HEK293 (cell line): Measurements from ENCODE around the gene ZNF578.
"Not testable (repeated sequence)": the region's sequence is repeated elsewhere in the genome, so short reads cannot be mapped to it uniquely, and the experiment has no call there.

Experiments used
- CTCF ChIA-PET: fragments of 350-600 bp; formaldehyde crosslinking; extraction: SDS; loops from one replicate; lab custom pipeline; 2021; ENCODE audit warnings: antibody characterized with exemption; lab: Yijun Ruan, JAX
- POLR2A ChIA-PET: fragments of 300-600 bp; formaldehyde crosslinking; extraction: SDS; loops from one replicate; lab custom pipeline; 2020; ENCODE audit warnings: antibody characterized with exemption, inconsistent platforms; lab: Yijun Ruan, JAX
- H3K27ac ChIP-seq: fragments of 200-500 bp; sonication (Bioruptor generic); 2 replicates; pipeline ENCODE4 v1.5.1; 2014; ENCODE audit warnings: low read depth, low read length, control low read depth, inconsistent platforms; ENCODE audit errors: extremely low read depth
- H3K36me3 ChIP-seq, 2 experiments: fragments of 200-500 bp in 1 of 2; sonication (Bioruptor generic) in 1 of 2; 1 replicate in 1 of 2; 2 replicates in 1 of 2; pipeline ENCODE4 v1.5.1; 2014 to 2017; ENCODE audit warnings: inconsistent platforms in 2 of 2, low read length in 2 of 2; ENCODE audit not compliant: control insufficient read depth in 2 of 2, insufficient read depth in 1 of 2
- H3K4me1 ChIP-seq: fragments of 200-500 bp; sonication (Bioruptor generic); 2 replicates; pipeline ENCODE4 v1.5.1; 2014; ENCODE audit warnings: mild to moderate bottlenecking, low read length, inconsistent platforms; ENCODE audit not compliant: control insufficient read depth, insufficient read depth
- H3K4me3 ChIP-seq: 2 replicates; pipeline ENCODE4 v1.5.1; 2011; ENCODE audit warnings: low read depth, mild to moderate bottlenecking, control low read depth, low read length, moderate library complexity
- H3K9me3 ChIP-seq: fragments of 200-500 bp; sonication (Bioruptor generic); 2 replicates; pipeline ENCODE4 v1.5.1; 2014; ENCODE audit warnings: low read depth, low read length, inconsistent platforms; ENCODE audit not compliant: control insufficient read depth, insufficient read depth
- IKZF3 ChIP-seq: fragments of 450-650 bp; IDR thresholded peaks from 2 replicates; pipeline ENCODE4 v1.5.0; 2018; ENCODE audit warnings: missing biosample characterization, mild to moderate bottlenecking, missing genetic modification characterization, moderate library complexity
- SCRT1 ChIP-seq: fragments of 450-650 bp; formaldehyde crosslinking; IDR thresholded peaks from 2 replicates; pipeline ENCODE4 v1.5.1; 2016; ENCODE audit warnings: missing biosample characterization, missing genetic modification characterization, borderline replicate concordance
- SETDB1 ChIP-seq: IDR thresholded peaks from one replicate; pipeline ENCODE4 v1.6.1; 2017; ENCODE audit warnings: mild to moderate bottlenecking, low read length, moderate library complexity, mixed read lengths; ENCODE audit not compliant: insufficient read length
- SP7 ChIP-seq: fragments of 450-650 bp; formaldehyde crosslinking; IDR thresholded peaks from 2 replicates; pipeline ENCODE4 v1.5.1; 2016; ENCODE audit warnings: missing biosample characterization, missing genetic modification characterization
- TRIM28 ChIP-seq: IDR thresholded peaks from 2 replicates; pipeline ENCODE4 v1.6.1; 2011; ENCODE audit warnings: low read length, control low read depth, borderline replicate concordance
- ZNF24 ChIP-seq: fragments of 450-650 bp; formaldehyde crosslinking; IDR thresholded peaks from 2 replicates; pipeline ENCODE4 v1.5.1; 2016; ENCODE audit warnings: missing biosample characterization, missing genetic modification characterization
- ZNF274 ChIP-seq, 2 experiments: fragments of 200-500 bp in 1 of 2; fragments of 450-650 bp in 1 of 2; sonication (Bioruptor generic) in 1 of 2; formaldehyde crosslinking in 1 of 2; IDR thresholded peaks; 2 replicates each; pipeline versions ENCODE4 v1.5.1 to v1.6.1; 2014 to 2016; ENCODE audit warnings: borderline replicate concordance in 1 of 2, inconsistent platforms in 1 of 2, low read length in 1 of 2, missing biosample characterization in 1 of 2, missing genetic modification characterization in 1 of 2
- ZNF654 ChIP-seq: fragments of 450-650 bp; formaldehyde crosslinking; IDR thresholded peaks from 2 replicates; pipeline ENCODE4 v1.5.1; 2016; ENCODE audit warnings: low read depth, missing biosample characterization, missing genetic modification characterization
- ZNF747 ChIP-seq: fragments of 450-650 bp; formaldehyde crosslinking; IDR thresholded peaks from 2 replicates; pipeline ENCODE4 v1.5.1; 2016; ENCODE audit warnings: missing biosample characterization, missing genetic modification characterization
- TF ChIP-seq, protein P1 (sequence below): fragments of 450-650 bp; formaldehyde crosslinking; IDR thresholded peaks from 2 replicates; pipeline ENCODE4 v1.5.1; 2016; ENCODE audit warnings: missing biosample characterization, missing genetic modification characterization, low read depth
- TF ChIP-seq, protein P2 (sequence below): fragments of 450-650 bp; formaldehyde crosslinking; IDR thresholded peaks from 2 replicates; pipeline ENCODE4 v1.5.1; 2016; ENCODE audit warnings: missing biosample characterization, missing genetic modification characterization

The ZNF578 gene

DNA sequence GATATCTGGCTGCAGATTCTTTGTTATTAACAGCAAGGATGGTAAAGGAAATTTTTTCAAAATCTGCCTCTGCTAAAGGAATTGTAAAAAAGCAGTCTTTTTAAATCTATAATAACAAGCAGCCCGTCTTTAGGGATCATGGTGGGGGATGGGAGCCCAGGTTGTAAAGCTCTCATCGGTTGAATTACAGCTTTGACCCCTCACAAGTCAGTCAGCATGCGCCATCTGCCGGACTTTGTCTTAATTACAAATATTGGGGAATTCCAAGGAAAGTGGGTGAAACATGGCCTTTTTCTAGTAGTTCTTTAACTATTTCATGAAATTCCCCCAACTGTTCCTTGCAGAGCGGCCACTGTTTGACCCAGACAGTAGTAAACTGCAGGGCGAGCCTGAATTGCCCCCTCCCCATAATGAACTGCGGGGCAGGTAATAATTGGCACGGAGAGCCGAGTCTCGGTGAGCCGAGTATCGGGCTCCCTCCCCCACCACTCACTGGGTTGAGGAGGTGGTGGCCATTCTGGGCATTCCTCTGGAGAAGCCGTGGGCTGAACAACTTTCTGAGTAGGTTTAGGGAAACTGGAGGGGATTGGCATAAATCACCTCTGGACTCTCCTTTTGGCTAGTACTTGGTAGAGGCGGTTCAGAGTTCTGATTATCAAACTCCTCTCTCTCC lies 11.6 kb downstream of the ZNF578 start:
- H3K4me3 ChIP-seq: no peak overlapping the region
- CTCF ChIA-PET: interaction anchor here (0.6 to 0.7 kb wide), 2 partner anchors 306 to 1339 kb away, joined by 3 to 4 read pairs; no protein-coding TSS in a partner anchor
- no peaks in the 10 kb centered on the region for H3K4me1 ChIP-seq
- no peaks in the 10 kb centered on the region; a peak in 1 of 3 replicates for H3K36me3 ChIP-seq
- no peak overlapping the region for H3K27ac ChIP-seq
- TF ChIP-seq SCRT1 (no peak), ZNF654 (tag by site-specific recombination) (peak; percentile 43)
- POLR2A ChIA-PET: no interaction called here
- H3K9me3 ChIP-seq: no peaks in the 10 kb centered on the region; the same call in 1 of the 2 replicates

DNA sequence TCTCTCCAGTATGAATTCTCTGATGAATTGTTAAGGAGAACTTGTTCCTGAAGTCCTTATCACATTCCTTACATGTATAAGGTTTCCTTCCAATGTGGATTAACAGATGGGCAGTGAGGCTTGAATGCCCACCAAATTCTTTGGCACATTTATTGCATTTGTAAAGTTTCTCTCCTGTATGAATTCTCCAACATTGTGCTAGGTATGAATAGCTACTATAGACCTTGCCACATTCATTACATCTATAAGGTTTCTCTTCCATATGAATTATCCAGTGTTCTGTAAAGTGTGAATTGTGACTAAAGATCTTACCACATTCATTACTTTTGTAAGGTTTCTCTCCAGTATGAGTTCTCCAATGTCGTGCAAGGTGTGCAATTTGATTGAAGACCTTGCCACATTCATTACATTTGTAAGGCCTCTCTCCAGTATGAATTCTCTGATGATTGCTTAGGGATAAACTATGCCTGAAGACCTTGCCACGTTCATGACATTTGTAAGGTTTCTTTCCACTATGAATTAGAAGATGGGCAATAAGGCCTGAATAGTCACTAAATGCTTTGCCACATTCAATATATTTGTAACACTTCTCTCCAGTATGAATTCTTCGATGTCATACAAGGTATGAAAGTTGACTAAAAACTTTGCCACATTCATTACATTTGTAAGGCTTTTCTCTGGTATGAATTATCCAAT lies 20.4 kb downstream of the ZNF578 start:
- ChIA-PET POLR2A (no interaction called here), CTCF (no interaction called here)
- no peaks in the 10 kb centered on the region for H3K36me3 ChIP-seq
- no peaks in the 10 kb centered on the region; the same call in none of the 2 replicates for H3K9me3 ChIP-seq
- H3K4me1 ChIP-seq: no peaks in the 10 kb centered on the region
- TF ChIP-seq SP7 (no peak), SETDB1 (peak; percentile 95), ZNF24 (tag by site-specific recombination) (no peak), ZNF274 (IDR thresholded peaks at IDR 0.05; ENCODE audit: low read length) (peak; percentile 85), ZNF274 (tag by site-specific recombination; IDR thresholded peaks at IDR 0.05; ENCODE audit: borderline replicate concordance) (peak; percentile 84; the same call in 1 of the 2 replicates), ZNF747 (tag by site-specific recombination) (no peak), TRIM28 (peak; percentile 87; the same call in 1 of the 2 replicates)
- TF ChIP-seq, protein P1, sequence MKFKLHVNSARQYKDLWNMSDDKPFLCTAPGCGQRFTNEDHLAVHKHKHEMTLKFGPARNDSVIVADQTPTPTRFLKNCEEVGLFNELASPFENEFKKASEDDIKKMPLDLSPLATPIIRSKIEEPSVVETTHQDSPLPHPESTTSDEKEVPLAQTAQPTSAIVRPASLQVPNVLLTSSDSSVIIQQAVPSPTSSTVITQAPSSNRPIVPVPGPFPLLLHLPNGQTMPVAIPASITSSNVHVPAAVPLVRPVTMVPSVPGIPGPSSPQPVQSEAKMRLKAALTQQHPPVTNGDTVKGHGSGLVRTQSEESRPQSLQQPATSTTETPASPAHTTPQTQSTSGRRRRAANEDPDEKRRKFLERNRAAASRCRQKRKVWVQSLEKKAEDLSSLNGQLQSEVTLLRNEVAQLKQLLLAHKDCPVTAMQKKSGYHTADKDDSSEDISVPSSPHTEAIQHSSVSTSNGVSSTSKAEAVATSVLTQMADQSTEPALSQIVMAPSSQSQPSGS: no peak
- TF ChIP-seq, all 188 proteins: peak for 3
- Histone ChIP-seq H3K4me3 (no peak overlapping the region), H3K27ac (no peak overlapping the region)

DNA sequence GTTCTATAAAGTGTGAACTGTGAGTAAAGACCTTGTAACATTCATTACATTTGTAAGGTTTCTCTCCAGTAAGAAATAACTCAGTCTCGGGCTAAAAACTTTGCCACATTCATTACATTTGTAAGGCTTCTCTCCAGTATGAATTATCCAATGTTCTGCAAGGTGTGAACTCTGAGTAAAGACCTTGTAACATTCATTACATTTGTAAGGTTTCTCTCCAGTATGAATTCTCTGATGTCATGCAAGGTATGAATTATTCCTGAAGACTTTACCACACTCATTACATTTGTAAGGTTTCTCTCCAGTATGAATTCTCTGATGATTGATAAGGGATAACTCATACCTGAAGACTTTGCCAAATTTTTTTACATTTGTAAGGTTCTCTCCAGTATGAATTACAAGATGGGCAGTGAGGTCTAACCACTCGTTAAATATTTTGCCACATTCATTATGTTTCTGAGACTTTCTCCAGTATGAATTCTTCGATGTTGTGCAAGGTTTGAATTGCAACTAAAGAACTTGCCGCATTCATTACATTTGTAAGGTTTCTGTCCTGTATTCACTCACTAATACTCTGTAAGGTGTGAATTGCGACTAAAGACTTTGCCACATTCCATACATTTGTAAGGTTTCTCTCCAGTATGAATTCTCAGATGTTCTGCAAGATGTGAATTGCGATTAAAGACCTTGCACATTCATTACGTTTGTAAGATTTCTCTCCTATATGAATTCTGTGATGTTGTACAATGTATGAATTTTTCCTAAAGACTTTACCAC lies 21.2 kb downstream of the ZNF578 start:
- Histone ChIP-seq H3K27ac (no peak overlapping the region), H3K9me3 (no peaks in the 10 kb centered on the region; the same call in none of the 2 replicates), H3K4me1 (no peaks in the 10 kb centered on the region)
- TF ChIP-seq ZNF274 (IDR thresholded peaks at IDR 0.05; ENCODE audit: low read length) (peak; percentile 74), ZNF274 (tag by site-specific recombination; IDR thresholded peaks at IDR 0.05; ENCODE audit: borderline replicate concordance) (peak; percentile 91; the same call in 1 of the 2 replicates), SETDB1 (peak; percentile 88), IKZF3 (no peak)
- TF ChIP-seq, protein P2, sequence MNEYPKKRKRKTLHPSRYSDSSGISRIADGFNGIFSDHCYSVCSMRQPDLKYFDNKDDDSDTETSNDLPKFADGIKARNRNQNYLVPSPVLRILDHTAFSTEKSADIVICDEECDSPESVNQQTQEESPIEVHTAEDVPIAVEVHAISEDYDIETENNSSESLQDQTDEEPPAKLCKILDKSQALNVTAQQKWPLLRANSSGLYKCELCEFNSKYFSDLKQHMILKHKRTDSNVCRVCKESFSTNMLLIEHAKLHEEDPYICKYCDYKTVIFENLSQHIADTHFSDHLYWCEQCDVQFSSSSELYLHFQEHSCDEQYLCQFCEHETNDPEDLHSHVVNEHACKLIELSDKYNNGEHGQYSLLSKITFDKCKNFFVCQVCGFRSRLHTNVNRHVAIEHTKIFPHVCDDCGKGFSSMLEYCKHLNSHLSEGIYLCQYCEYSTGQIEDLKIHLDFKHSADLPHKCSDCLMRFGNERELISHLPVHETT (tag by site-specific recombination): no peak
- TF ChIP-seq, all 188 proteins: peak for 2
- no peaks in the 10 kb centered on the region for H3K36me3 ChIP-seq
- POLR2A ChIA-PET: no interaction called here
- CTCF ChIA-PET: no interaction called here
- no peak overlapping the region for H3K4me3 ChIP-seq

DNA sequence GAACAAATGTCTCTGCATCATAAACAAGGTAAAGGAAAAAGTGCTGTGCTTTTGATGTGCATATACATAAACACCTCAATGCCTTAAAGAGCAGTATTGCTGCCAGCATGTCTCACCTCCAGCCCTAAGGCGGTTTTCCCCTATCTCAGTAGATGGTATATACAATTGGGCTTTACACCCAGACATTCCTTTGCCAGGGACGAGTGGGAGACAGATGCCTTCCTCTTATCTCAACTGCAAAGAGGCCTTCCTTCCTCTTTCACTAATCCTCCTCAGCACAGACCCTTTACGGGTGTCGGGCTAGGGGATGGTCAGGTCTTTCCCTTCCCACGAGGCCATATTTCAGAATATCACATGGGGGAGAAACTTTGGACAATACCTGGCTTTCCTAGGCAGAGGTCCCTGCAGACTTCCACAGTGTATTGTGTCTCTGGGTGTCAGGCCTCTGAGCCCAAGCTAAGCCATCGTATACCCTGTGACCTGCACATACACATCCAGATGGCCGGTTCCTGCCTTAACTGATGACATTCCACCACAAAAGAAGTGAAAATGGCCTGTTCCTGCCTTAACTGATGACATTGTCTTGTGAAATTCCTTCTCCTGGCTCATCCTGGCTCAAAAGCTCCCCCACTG lies 30.9 kb downstream of the ZNF578 start:
- H3K36me3 ChIP-seq, H3K4me1 ChIP-seq, CTCF ChIA-PET, H3K27ac ChIP-seq, POLR2A ChIA-PET, H3K9me3 ChIP-seq, H3K4me3 ChIP-seq: not testable (repeated sequence)

DNA sequence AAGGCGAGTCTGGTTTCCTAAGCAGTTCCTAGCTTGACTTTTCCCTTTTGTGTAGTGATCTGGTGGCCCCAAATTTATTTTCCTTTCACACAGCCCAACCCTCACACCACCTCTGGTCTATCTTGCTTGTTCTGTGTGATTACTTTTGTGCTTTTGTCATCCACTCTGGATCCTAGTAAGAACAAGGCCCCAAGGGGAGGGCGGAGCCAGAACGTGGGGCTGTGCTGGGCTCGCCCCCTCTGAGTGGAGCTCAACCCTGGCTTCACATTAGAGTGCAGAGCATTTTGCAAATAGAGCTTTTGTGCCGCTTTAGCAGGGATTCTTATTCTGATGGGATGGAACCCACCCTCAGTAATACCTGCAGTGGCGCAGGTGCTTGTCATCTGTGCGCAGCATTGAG lies 31.7 kb downstream of the ZNF578 start:
- H3K4me1 ChIP-seq, H3K4me3 ChIP-seq, H3K27ac ChIP-seq, POLR2A ChIA-PET, CTCF ChIA-PET, H3K9me3 ChIP-seq, H3K36me3 ChIP-seq: not testable (repeated sequence)

DNA sequence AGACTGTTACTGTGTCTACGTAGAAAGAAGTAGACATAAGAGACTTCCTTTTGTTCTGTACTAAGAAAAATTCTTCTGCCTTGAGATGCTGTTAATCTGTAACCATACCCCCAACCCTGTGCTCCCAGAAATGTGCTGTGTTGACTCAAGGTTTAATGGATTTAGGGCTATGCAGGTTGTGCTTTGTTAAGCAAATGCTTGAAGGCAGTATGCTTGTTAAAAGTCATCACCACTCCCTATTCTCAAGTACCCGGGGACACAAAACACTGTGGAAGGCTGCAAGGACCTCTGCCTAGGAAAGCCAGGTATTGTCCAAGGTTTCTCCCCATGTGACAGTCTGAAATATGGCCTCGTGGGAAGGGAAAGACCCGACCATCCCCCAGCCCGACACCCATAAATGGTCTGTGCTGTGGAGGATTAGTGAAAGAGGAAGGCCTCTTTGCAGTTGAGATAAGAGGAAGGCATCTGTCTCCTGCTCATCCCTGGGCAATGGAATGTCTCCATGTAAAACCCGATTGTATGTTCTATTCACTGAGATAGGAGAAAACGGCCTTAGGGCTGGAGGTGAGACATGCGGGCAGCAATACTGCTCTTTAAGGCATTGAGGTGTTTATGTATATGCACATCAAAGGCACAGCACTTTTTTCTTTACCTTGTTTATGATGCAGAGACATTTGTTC lies 32.3 kb downstream of the ZNF578 start:
- H3K27ac ChIP-seq, H3K9me3 ChIP-seq, H3K4me3 ChIP-seq, H3K4me1 ChIP-seq, H3K36me3 ChIP-seq, POLR2A ChIA-PET, CTCF ChIA-PET: not testable (repeated sequence)
